BE2C (cell line): Measurements from ENCODE around the gene ITM2B. TPM values are rescaled to one million over a fixed set of nuclear protein-coding genes. Genes with fewer than 3 reads are reported as not detected.

Source experiments
- DNase-seq: peaks from one replicate; pipeline ENCODE4 v3.0.0-alpha.2; 2020
- H3K27me3 ChIP-seq: fragments of 250-450 bp; sonication (Bioruptor Pico); 2 replicates; pipeline ENCODE4 v1.5.1; 2020; ENCODE audit warnings: mild to moderate bottlenecking
- H3K36me3 ChIP-seq: fragments of 250-450 bp; sonication (Bioruptor Pico); 2 replicates; pipeline ENCODE4 v1.5.1; 2020; ENCODE audit warnings: mild to moderate bottlenecking
- H3K4me1 ChIP-seq: fragments of 250-450 bp; sonication (Bioruptor Pico); 2 replicates; pipeline ENCODE4 v1.5.1; 2020
- H3K4me3 ChIP-seq: 2 replicates; pipeline ENCODE4 v1.5.1; 2011; ENCODE audit warnings: low read depth, low read length
- H3K9me3 ChIP-seq: fragments of 250-450 bp; sonication (Bioruptor Pico); 2 replicates; pipeline ENCODE4 v1.5.1; 2020
- polyA plus RNA-seq: library from polyadenylated mRNA; unstranded; fragments of >200 nt; gene quantifications from one replicate; pipeline ENCODE4 v1.2.1, GENCODE V29; 2012; ENCODE audit warnings: low read depth, missing spikeins; ENCODE audit not compliant: insufficient read length, insufficient read depth
- TF ChIP-seq, protein P1 (sequence below): IDR thresholded peaks from 2 replicates; pipeline ENCODE4 v1.5.1; 2012; ENCODE audit warnings: mild to moderate bottlenecking, low read depth, low read length

ITM2B gene
- polyA plus RNA-seq = 360 TPM

DNA sequence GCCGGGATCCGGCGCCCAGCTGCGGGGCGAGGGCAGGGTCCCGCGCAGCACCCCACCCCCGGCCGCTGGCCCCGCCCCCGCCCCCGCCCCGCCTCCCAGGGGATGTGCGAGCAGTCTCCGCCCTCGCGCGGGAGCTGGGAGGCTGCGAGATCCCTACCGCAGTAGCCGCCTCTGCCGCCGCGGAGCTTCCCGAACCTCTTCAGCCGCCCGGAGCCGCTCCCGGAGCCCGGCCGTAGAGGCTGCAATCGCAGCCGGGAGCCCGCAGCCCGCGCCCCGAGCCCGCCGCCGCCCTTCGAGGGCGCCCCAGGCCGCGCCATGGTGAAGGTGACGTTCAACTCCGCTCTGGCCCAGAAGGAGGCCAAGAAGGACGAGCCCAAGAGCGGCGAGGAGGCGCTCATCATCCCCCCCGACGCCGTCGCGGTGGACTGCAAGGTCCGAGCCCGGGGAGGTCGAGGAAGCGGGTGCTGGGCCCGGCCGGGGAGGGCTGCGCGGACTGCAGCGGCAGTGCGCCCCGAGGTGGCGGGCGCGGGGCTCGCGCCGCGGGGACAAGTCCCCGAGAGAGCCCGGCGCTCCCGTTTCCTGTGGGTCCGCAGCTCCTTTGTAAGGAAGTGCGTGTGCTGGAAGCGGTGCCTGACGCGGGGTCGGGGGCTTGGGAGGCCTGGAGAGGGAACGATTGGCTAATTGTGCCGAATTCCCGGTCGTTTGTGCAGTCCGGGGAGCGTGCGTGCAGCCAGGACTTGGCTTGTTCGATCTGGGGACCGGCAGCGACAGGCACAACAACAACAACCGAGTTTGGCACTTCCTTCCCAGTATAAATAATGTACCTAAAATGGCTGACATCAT is at the start of gene ITM2B:
TSS of gene ITM2B (plus strand) at position 161 of the 843 bp plus-strand sequence. CDS start at position 316, 155 bp downstream.
- peak; percentile 86 for DNase-seq
- TF ChIP-seq, protein P1, sequence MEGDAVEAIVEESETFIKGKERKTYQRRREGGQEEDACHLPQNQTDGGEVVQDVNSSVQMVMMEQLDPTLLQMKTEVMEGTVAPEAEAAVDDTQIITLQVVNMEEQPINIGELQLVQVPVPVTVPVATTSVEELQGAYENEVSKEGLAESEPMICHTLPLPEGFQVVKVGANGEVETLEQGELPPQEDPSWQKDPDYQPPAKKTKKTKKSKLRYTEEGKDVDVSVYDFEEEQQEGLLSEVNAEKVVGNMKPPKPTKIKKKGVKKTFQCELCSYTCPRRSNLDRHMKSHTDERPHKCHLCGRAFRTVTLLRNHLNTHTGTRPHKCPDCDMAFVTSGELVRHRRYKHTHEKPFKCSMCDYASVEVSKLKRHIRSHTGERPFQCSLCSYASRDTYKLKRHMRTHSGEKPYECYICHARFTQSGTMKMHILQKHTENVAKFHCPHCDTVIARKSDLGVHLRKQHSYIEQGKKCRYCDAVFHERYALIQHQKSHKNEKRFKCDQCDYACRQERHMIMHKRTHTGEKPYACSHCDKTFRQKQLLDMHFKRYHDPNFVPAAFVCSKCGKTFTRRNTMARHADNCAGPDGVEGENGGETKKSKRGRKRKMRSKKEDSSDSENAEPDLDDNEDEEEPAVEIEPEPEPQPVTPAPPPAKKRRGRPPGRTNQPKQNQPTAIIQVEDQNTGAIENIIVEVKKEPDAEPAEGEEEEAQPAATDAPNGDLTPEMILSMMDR = 0 out of 2 replicates have a peak, but pooled peaks have one; percentile 3
- Histone ChIP-seq H3K27me3 (no peaks in the 10 kb centered on the region), H3K36me3 (peaks cover 4% of the 10 kb centered on the region), H3K4me1 (peaks cover 13% of the 10 kb centered on the region), H3K4me3 (peak within 1 kb of the TSS; percentile 75), H3K9me3 (no peaks in the 10 kb centered on the region)

DNA sequence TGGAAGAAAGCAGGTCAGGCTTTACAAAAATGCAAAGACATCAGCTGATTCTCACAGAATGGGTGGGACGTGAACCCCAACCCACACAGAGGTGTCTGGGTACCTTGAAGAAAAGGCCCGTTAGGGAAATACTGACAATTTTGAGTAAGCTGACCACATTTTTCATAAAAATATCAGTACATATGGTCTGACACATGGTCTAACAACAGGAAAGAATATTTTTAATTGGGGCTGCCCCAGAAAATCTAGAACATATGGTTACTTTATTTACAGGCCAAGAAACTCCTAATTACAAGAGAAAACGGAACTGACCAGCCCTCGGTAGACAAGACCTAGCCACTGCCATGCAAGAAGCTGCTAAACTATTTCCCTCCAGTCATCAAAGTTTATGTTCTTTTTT is 48.7 kb upstream of the ITM2B start:
- H3K9me3 ChIP-seq = no peaks in the 10 kb centered on the region
- no peak overlapping the region for H3K4me3 ChIP-seq
- H3K36me3 ChIP-seq = no peaks in the 10 kb centered on the region
- DNase-seq = no peak
- no peaks in the 10 kb centered on the region for H3K4me1 ChIP-seq
- H3K27me3 ChIP-seq = no peaks in the 10 kb centered on the region
- TF ChIP-seq, protein P1 = no peak

DNA sequence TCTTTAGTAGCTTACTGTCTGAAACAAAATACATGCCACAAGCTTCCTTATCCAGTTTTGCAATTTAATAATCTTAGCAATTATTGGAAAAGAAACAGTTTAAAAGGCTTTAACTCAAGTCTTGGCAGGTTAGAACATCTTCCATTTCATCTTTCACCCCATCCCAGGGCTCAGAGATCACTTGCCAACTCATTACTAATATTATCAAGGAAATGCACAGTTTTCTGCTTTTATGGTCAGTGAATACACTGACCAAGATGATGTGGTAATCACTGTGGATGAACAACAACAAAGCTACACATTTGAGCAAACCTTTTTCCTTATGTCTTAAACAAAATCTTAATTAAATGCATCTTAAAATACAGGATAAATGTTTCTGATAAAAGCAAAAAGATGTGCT is 48.0 kb upstream of the ITM2B start:
- H3K4me1 ChIP-seq = no peaks in the 10 kb centered on the region

DNA sequence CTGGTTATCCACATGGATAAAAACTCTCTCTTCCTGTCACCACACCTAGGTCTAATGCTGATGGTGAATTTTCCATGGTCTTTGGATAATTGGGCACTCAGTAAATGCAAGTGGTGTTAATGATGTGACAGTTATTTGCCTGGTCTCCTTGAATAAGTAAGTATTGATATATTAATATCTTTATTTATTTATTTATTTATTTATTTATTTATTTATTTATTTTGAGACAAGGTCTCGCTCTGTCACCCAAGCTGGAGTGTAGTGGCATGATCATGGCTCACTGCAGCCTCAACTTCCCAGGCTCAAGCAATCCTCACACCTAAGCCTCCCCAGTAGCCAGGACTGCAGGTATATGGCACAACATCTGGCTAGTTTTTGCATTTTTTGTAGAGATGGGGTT is 46.3 kb upstream of the ITM2B start:
- H3K27me3 ChIP-seq = no peaks in the 10 kb centered on the region
- H3K4me3 ChIP-seq = no peak overlapping the region
- no peaks in the 10 kb centered on the region for H3K36me3 ChIP-seq
- no peak for DNase-seq
- H3K4me1 ChIP-seq = no peaks in the 10 kb centered on the region
- no peaks in the 10 kb centered on the region for H3K9me3 ChIP-seq
- TF ChIP-seq, protein P1 = no peak

More for the DNA sequence above, 48.0 kb upstream of the ITM2B start:
- H3K27me3 ChIP-seq = no peaks in the 10 kb centered on the region
- no peak overlapping the region for H3K4me3 ChIP-seq
- TF ChIP-seq, protein P1 = no peak
- no peaks in the 10 kb centered on the region for H3K9me3 ChIP-seq
- no peaks in the 10 kb centered on the region for H3K36me3 ChIP-seq
- DNase-seq = no peak

DNA sequence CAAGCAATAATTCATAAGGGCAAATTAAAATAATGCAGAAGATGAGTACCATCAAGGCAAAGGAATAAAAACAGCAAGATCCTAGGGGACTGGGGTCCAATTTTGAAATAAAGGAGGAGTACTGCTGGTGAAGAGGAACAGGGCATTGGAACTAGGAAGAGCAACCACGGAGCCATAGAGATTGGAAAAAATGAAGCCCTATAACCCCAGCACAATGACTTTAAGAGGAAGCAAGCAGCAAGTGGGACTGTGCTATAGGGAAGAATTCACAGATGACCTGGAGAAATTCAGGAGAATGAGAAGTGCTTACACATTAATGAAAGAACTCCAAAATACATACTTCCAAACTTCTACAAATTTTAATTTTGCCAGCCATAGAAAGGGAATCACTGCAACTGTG is 44.9 kb upstream of the ITM2B start:
- Histone ChIP-seq H3K27me3 (no peaks in the 10 kb centered on the region), H3K36me3 (no peaks in the 10 kb centered on the region), H3K4me3 (no peak overlapping the region), H3K4me1 (no peaks in the 10 kb centered on the region), H3K9me3 (no peaks in the 10 kb centered on the region)
- TF ChIP-seq, protein P1 = no peak
- DNase-seq = no peak

DNA sequence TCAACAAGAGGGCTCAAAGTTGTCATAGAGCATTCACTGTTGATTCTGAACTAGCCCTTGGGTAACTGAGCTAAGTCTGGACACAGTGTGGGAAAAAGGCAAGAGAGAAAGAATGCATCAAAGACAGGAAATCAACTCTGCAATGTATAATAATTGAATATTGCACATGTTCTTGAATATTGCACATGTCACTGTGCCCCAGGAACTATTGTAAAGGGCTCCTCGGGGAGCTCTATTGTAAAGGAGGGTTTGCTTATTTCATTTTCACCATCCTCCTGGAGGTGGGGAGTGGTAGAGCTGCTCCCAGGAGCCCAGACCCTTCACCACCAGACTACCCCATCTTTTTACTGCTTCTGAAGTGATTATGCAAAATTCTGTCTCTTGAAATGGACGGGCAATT is 44.4 kb upstream of the ITM2B start:
- TF ChIP-seq, protein P1 = no peak
- no peak overlapping the region for H3K4me3 ChIP-seq
- no peaks in the 10 kb centered on the region for H3K36me3 ChIP-seq
- DNase-seq = no peak
- no peaks in the 10 kb centered on the region for H3K4me1 ChIP-seq
- H3K9me3 ChIP-seq = no peaks in the 10 kb centered on the region
- no peaks in the 10 kb centered on the region for H3K27me3 ChIP-seq
